HUDEP-2 (cell line): Measurements from ENCODE around the gene ITLN2.
"Not testable (repeated sequence)": the region's sequence is repeated elsewhere in the genome, so short reads cannot be mapped to it uniquely, and the experiment has no call there.

ENCODE experiments used
- DNase-seq, 76 experiments: peaks; one replicate each; lab custom pipeline; 2025; ENCODE audit not compliant: unreplicated experiment in 76 of 76; lab: John Stamatoyannopoulos, UW

The ITLN2 gene

GRCh38 chr1:160954158-160955104, at the start of gene ITLN2:
Gene ITLN2, minus strand, starts transcription at chr1:160954809. Its CDS starts 68 bp downstream, at chr1:160954741.
- DNase-seq = peak in 42 of 76 experiments; percentile 4 to 64 (median 23)

- no peak for DNase-seq
These were observed 46.9 kb upstream of the ITLN2 start for GRCh38 chr1:161001525-161001924.

GRCh38 chr1:161000736-161001480, 46.3 kb upstream of the ITLN2 start:
- DNase-seq = no peak

GRCh38 chr1:160999376-160999775, 44.8 kb upstream of the ITLN2 start:
- DNase-seq = no peak

GRCh38 chr1:160997323-160998038, 42.9 kb upstream of the ITLN2 start:
- DNase-seq = peak in 67 of 76 experiments; percentile 1 to 74 (median 48)

- no peak for DNase-seq
These were observed 41.6 kb upstream of the ITLN2 start for GRCh38 chr1:160996178-160996577.

GRCh38 chr1:160993544-160994193, 39.1 kb upstream of the ITLN2 start:
- DNase-seq = peak in 15 of 76 experiments; percentile 6 to 41 (median 13)

GRCh38 chr1:160992036-160992435, 37.4 kb upstream of the ITLN2 start:
- not testable (repeated sequence) for DNase-seq

GRCh38 chr1:160987359-160988050, 32.9 kb upstream of the ITLN2 start:
- DNase-seq = no peak

- DNase-seq = no peak
These were observed 31.1 kb upstream of the ITLN2 start for GRCh38 chr1:160985723-160986122.

- no peak for DNase-seq
These were observed 27.2 kb upstream of the ITLN2 start for GRCh38 chr1:160981584-160982411.

GRCh38 chr1:160979286-160979685, 24.7 kb upstream of the ITLN2 start:
- DNase-seq = no peak

GRCh38 chr1:160978510-160978927, 23.9 kb upstream of the ITLN2 start:
- no peak for DNase-seq

- DNase-seq = no peak
These were observed 20.4 kb upstream of the ITLN2 start for GRCh38 chr1:160975026-160975425.

- DNase-seq = no peak
These were observed 18.9 kb upstream of the ITLN2 start for GRCh38 chr1:160973491-160973890.

- no peak for DNase-seq
These were observed 18.3 kb upstream of the ITLN2 start for GRCh38 chr1:160972939-160973338.

- no peak for DNase-seq
These were observed 17.0 kb upstream of the ITLN2 start for GRCh38 chr1:160971618-160972056.

GRCh38 chr1:160963521-160963920, 8.9 kb upstream of the ITLN2 start:
- no peak for DNase-seq

- no peak for DNase-seq
These were observed 6.8 kb upstream of the ITLN2 start for GRCh38 chr1:160961419-160961818.
